ENCODE data around the gene SDR9C7. TPM values are rescaled to one million over a fixed set of nuclear protein-coding genes. Genes with fewer than 3 reads are reported as not detected.
"Not testable (repeated sequence)": the region's sequence is repeated elsewhere in the genome, so short reads cannot be mapped to it uniquely, and the experiment has no call there.

Gene SDR9C7
- total RNA-seq, 4 donors from 2014 or later: not detected

GRCh38 chr12:56928262-56928661 is 5.9 kb downstream of the SDR9C7 start:
- no peak for DNase-seq (ENCODE audit: low spot score in 2 of 2)
- Histone ChIP-seq H3K27ac (no peak overlapping the region), H3K4me3 (no peak overlapping the region), H3K36me3 (no peaks in the 10 kb centered on the region), H3K27me3 (no peaks in the 10 kb centered on the region), H3K4me1 (no peaks in the 10 kb centered on the region), H3K9me3 (no peaks in the 10 kb centered on the region)
- TF ChIP-seq, protein P1, sequence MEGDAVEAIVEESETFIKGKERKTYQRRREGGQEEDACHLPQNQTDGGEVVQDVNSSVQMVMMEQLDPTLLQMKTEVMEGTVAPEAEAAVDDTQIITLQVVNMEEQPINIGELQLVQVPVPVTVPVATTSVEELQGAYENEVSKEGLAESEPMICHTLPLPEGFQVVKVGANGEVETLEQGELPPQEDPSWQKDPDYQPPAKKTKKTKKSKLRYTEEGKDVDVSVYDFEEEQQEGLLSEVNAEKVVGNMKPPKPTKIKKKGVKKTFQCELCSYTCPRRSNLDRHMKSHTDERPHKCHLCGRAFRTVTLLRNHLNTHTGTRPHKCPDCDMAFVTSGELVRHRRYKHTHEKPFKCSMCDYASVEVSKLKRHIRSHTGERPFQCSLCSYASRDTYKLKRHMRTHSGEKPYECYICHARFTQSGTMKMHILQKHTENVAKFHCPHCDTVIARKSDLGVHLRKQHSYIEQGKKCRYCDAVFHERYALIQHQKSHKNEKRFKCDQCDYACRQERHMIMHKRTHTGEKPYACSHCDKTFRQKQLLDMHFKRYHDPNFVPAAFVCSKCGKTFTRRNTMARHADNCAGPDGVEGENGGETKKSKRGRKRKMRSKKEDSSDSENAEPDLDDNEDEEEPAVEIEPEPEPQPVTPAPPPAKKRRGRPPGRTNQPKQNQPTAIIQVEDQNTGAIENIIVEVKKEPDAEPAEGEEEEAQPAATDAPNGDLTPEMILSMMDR (IDR thresholded peaks at IDR 0.05): no peak
- no peak for TF ChIP-seq POLR2A (IDR thresholded peaks at IDR 0.05)
- TF ChIP-seq EP300 (IDR thresholded peaks at IDR 0.05): no peak
- 48 to 55% methylated on average over 3 of the region's 3 CpGs for WGBS, 2 donors

DNA sequence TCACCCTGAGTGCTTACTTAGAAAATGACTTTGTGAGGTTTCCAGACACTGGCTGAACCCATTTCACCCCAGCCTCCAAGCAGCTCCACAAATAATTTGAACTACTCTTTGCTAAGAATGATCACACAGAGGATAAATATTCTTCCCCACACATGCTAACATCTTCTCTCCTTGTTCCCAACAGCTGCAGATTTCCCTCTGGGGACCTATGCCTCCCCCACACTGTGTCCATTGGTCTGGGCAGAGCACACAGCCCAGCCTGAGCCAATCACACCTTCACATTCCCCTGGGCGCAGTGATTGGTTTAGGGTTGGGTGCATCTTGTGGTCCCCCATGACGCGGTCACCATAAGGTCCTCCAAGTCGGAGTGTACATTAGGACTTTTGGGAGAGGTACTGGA is 6.9 kb downstream of the SDR9C7 start:
- 81 to 90% methylated on average over 4 of the region's 4 CpGs for WGBS, 2 donors
- Histone ChIP-seq H3K27me3 (no peaks in the 10 kb centered on the region), H3K27ac (no peak overlapping the region), H3K9me3 (no peaks in the 10 kb centered on the region), H3K4me1 (no peaks in the 10 kb centered on the region), H3K4me3 (no peak overlapping the region), H3K36me3 (no peaks in the 10 kb centered on the region)
- TF ChIP-seq, protein P1 (IDR thresholded peaks at IDR 0.05): no peak
- TF ChIP-seq POLR2A (IDR thresholded peaks at IDR 0.05): no peak
- no peak for TF ChIP-seq EP300 (IDR thresholded peaks at IDR 0.05)
- DNase-seq (ENCODE audit: low spot score in 2 of 2): no peak

DNA sequence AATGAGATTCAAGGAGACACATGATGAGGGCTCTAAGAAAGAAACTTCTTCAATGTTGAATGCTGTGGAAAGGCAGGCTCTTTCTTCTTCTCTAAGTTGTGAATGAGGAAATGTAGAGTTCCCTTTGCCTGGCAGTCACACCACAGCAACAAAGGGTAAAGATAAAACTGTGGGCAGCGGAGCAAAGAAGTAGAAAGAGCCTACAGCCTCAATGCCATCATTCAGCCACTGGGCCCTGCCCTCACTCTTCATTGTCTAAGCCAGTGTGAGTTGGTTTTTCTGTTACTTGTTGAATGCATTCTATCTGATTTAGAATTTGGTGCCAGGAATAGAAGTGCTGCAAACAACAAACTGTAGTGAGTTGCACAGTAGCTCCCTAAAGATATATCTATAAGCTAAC is 12.2 kb downstream of the SDR9C7 start:
- H3K36me3 ChIP-seq: no peaks in the 10 kb centered on the region
- H3K9me3 ChIP-seq: peaks cover 0 to 8% (median 0%) of the 10 kb centered on the region in 4 donors
- no peaks in the 10 kb centered on the region for H3K27me3 ChIP-seq
- H3K4me3 ChIP-seq: no peak overlapping the region
- WGBS, 2 donors: 48 to 62% methylated on average over 1 of the region's 1 CpG
- H3K4me1 ChIP-seq: no peaks in the 10 kb centered on the region
- no peak for TF ChIP-seq POLR2A (IDR thresholded peaks at IDR 0.05)
- TF ChIP-seq, protein P1 (IDR thresholded peaks at IDR 0.05): no peak
- no peak for TF ChIP-seq EP300 (IDR thresholded peaks at IDR 0.05)
- H3K27ac ChIP-seq: no peak overlapping the region
- no peak for DNase-seq (ENCODE audit: low spot score in 2 of 2)

- Histone ChIP-seq H3K9me3 (peaks cover 0 to 8% (median 0%) of the 10 kb centered on the region in 4 donors), H3K36me3 (no peaks in the 10 kb centered on the region), H3K4me3 (no peak overlapping the region), H3K27me3 (no peaks in the 10 kb centered on the region), H3K27ac (no peak overlapping the region), H3K4me1 (no peaks in the 10 kb centered on the region)
- no peak for DNase-seq (ENCODE audit: low spot score in 2 of 2)
- TF ChIP-seq EP300 (IDR thresholded peaks at IDR 0.05) (no peak), POLR2A (IDR thresholded peaks at IDR 0.05) (no peak)
- TF ChIP-seq, protein P1 (IDR thresholded peaks at IDR 0.05): no peak
- 80 to 94% methylated on average over 1 of the region's 1 CpG for WGBS, 2 donors
Measured at GRCh38 chr12:56921346-56921745, 12.9 kb downstream of the SDR9C7 start.

GRCh38 chr12:56918139-56918538 is 16.1 kb downstream of the SDR9C7 start:
- H3K4me3 ChIP-seq; H3K36me3 ChIP-seq; DNase-seq (ENCODE audit: low spot score in 2 of 2); H3K27me3 ChIP-seq; H3K27ac ChIP-seq; H3K4me1 ChIP-seq; H3K9me3 ChIP-seq: not testable (repeated sequence)
- 88 to 90% methylated on average over 3 of the region's 3 CpGs for WGBS, 2 donors

DNA sequence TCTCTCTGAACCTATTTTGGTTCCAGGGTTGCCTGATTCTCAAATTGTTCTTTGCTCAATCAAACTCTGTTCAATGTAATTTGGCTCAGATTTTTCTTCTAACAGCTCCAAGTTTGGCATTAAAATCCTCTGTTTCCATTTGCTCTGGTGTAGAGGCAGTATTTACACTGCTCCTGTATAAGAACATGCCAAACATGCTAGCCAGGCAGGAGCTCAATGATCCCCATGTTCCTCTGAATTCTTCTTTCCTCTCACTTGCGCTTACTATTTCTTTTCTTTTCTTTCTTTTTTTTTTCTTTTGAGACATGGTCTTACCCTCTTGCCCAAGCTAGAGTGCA is 17.2 kb downstream of the SDR9C7 start:
- peaks cover 0 to 8% (median 0%) of the 10 kb centered on the region in 4 donors for H3K9me3 ChIP-seq
- no peaks in the 10 kb centered on the region for H3K27me3 ChIP-seq
- no peaks in the 10 kb centered on the region for H3K36me3 ChIP-seq
- H3K4me3 ChIP-seq: no peak overlapping the region
- DNase-seq (ENCODE audit: low spot score in 2 of 2): no peak
- no peak overlapping the region for H3K27ac ChIP-seq
- no peaks in the 10 kb centered on the region for H3K4me1 ChIP-seq
- 81 to 86% methylated on average over 1 of the region's 1 CpG for WGBS, 2 donors
- TF ChIP-seq EP300 (IDR thresholded peaks at IDR 0.05): no peak
- no peak for TF ChIP-seq POLR2A (IDR thresholded peaks at IDR 0.05)
- TF ChIP-seq, protein P1 (IDR thresholded peaks at IDR 0.05): no peak
